Spleen (tissue), 11 donors: ENCODE data around the gene DSCAML1. TPM values are rescaled to one million over a fixed set of nuclear protein-coding genes. Genes with fewer than 3 reads are reported as not detected.

ENCODE experiments used
- DNase-seq: peaks from one replicate; pipeline ENCODE4 v3.0.0-alpha.2; 2020
- H3K27ac ChIP-seq, 8 donors: fragments of 200-600 bp; sonication (generic) in 7 of 8; 1 replicate in 4 of 8; 2 replicates in 4 of 8; pipeline versions ENCODE4 v1.5.0 to v1.8.0; 2016 to 2021; ENCODE audit warnings: inconsistent platforms in 4 of 8, mild to moderate bottlenecking in 4 of 8, moderate library complexity in 1 of 8
- H3K27me3 ChIP-seq, 7 donors: fragments of 200-600 bp; sonication (generic) in 6 of 7; replicated peaks in 1 of 7; 1 replicate in 4 of 7; 2 replicates in 3 of 7; pipeline versions ENCODE4 v1.5.0 to v1.8.0; 2016 to 2021; ENCODE audit warnings: inconsistent platforms in 3 of 7, mild to moderate bottlenecking in 1 of 7
- H3K36me3 ChIP-seq, 6 donors: fragments of 200-600 bp; sonication (generic) in 5 of 6; 1 replicate in 4 of 6; 2 replicates in 2 of 6; pipeline versions ENCODE4 v1.5.0 to v1.8.0; 2016 to 2021; ENCODE audit warnings: inconsistent platforms in 2 of 6
- H3K4me1 ChIP-seq, 6 donors: fragments of 200-600 bp; sonication (generic) in 5 of 6; 1 replicate in 3 of 6; 2 replicates in 3 of 6; pipeline versions ENCODE4 v1.5.0 to v1.8.0; 2016 to 2021; ENCODE audit warnings: inconsistent platforms in 3 of 6
- H3K4me3 ChIP-seq, 8 donors: fragments of 200-600 bp; sonication (generic) in 7 of 8; 1 replicate in 4 of 8; 2 replicates in 4 of 8; pipeline versions ENCODE4 v1.5.0 to v1.8.0; 2016 to 2021; ENCODE audit warnings: inconsistent platforms in 4 of 8, mild to moderate bottlenecking in 4 of 8, moderate library complexity in 2 of 8
- H3K9me3 ChIP-seq, 8 donors: fragments of 200-600 bp; sonication (generic) in 7 of 8; 1 replicate in 4 of 8; 2 replicates in 4 of 8; pipeline versions ENCODE4 v1.5.0 to v1.8.0; 2016 to 2021; ENCODE audit warnings: inconsistent platforms in 4 of 8
- POLR2A ChIP-seq, 3 donors: fragments of 450-650 bp; IDR thresholded peaks; one replicate each; pipeline ENCODE4 v1.5.1; 2017; ENCODE audit warnings: antibody characterized with exemption in 3 of 3, mild to moderate bottlenecking in 1 of 3
- POLR2AphosphoS5 ChIP-seq, 3 donors: sonication (generic); formaldehyde crosslinking; IDR thresholded peaks; one replicate each; pipeline ENCODE4 v1.5.1; 2017; ENCODE audit warnings: antibody characterized with exemption in 3 of 3
- WGBS, 5 donors: extraction: QIAGEN DNeasy Blood & Tissue Kit in 3 of 5; methylation state at CpG; one replicate each; pipeline versions ENCODE4 v1.1.5 to v1.1.7; 2013 to 2018; 5-methylcytosine and 5-hydroxymethylcytosine counted together
- intact Hi-C: fragments of 100-400 bp; cut with DNase I; formaldehyde crosslinking; loops from one replicate; pipeline ENCODE4 v1.15.0; 2023; ENCODE audit warnings: low total_unique reads
- polyA plus RNA-seq, 3 donors: library from polyadenylated mRNA; stranded (reverse); fragments of 200-250 nt; gene quantifications; one replicate each; pipeline ENCODE4 v1.2.1, GENCODE V29; 2013
- total RNA-seq, 7 donors: library from RNA; depleted of rRNA in 3 of 7; stranded (reverse); fragments of >200 nt in 3 of 7; fragmentation: NEBNext Ultra II Directional in 4 of 7; extraction: Animal tissue kit (Norgen Biotek cat#: 25700) in 4 of 7; gene quantifications; one replicate each; pipeline versions ENCODE4 v1.1.0 to v1.2.1, GENCODE V29; 2016 to 2021
- TF ChIP-seq, protein P1 (sequence below), 11 experiments: fragments of 200-600 bp in 7 of 11; fragments of 450-650 bp in 4 of 11; sonication (generic) in 4 of 11; IDR thresholded peaks in 8 of 11; conservative IDR thresholded peaks in 3 of 11; 1 replicate in 7 of 11; 2 replicates in 4 of 11; pipeline versions ENCODE4 v1.4.0 to v1.8.0; 2016 to 2021; ENCODE audit warnings: antibody characterized with exemption in 11 of 11, inconsistent platforms in 4 of 11, mild to moderate bottlenecking in 1 of 11
- donor health status: healthy with polysubstance abuse.
- donor health status: DM: no; HTN: no; CAD: no; lungs with moderate emphysema.
- donor health status: DM: no; HTN: no; CAD: no.
- donor health status: Bipolar disorder and iron deficiency.
- donor health status: healthy.
- donor health status: DM: no; HTN: no; CAD: no.
- donor health status: DM: yes; HTN: yes; CAD: no.

Gene DSCAML1
- total and polyA plus RNA-seq, 10 donors = 0.07 to 10.7 (median 2.3) TPM

DNA sequence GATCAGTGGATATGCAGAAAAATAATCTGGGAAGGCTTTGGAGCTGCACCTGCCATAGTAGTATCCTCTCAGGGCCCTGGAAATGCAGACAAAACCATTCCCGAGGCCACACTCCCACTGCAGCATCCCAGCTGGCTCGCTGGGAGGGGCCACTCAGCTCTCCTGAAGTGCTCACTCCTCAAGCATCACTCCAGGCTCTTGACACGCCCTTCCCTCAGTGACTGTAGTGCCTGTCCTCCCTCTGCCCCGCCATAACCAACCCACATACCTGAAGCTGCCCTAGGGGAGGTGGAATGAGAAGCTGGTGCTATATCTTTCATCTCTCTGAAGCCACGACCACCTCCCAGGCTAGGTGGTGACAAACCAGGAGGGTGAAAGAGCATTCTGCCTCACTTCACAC is 4.8 kb downstream of the DSCAML1 start:
- Histone ChIP-seq H3K9me3 (no peaks in the 10 kb centered on the region), H3K27me3 (peaks cover 6 to 70% (median 40%) of the 10 kb centered on the region in 7 donors), H3K4me3 (no peak overlapping the region), H3K36me3 (no peaks in the 10 kb centered on the region), H3K27ac (no peak overlapping the region), H3K4me1 (peaks cover 11 to 25% (median 21%) of the 10 kb centered on the region in 6 donors)
- no peak for TF ChIP-seq POLR2AphosphoS5 (IDR thresholded peaks at IDR 0.05)
- no peak for TF ChIP-seq POLR2A (IDR thresholded peaks at IDR 0.05)
- WGBS, 5 donors = 64 to 89% (median 82%) methylated on average over 4 to 5 of the region's 5 CpGs
- intact Hi-C loops = no loop called here
- no peak for DNase-seq

DNA sequence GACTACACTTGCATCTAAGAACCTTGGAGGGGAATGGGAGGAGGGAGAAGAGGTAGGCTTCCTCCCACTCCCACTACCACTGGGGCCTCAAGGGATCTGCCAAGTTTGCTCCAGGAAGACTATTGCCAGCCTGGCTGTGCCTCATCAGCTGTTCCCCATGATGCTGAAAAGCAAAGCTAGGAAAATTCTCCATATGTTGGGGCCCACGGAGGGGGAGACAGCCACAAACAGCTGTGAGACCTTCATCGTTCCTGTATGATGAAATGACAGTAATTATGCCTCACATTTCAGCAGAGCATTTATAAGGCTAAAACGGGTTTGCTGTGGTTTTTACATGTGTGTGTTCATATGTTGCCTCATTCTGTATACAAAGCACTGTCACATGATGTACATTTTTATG is 6.7 kb downstream of the DSCAML1 start:
- Histone ChIP-seq H3K27ac (no peak overlapping the region), H3K4me1 (peaks cover 0 to 5% (median 2%) of the 10 kb centered on the region in 6 donors), H3K36me3 (no peaks in the 10 kb centered on the region), H3K9me3 (no peaks in the 10 kb centered on the region), H3K4me3 (no peak overlapping the region), H3K27me3 (peaks cover 0 to 62% (median 20%) of the 10 kb centered on the region in 7 donors)
- intact Hi-C loops = no loop called here
- TF ChIP-seq POLR2AphosphoS5 (IDR thresholded peaks at IDR 0.05) (no peak), POLR2A (IDR thresholded peaks at IDR 0.05) (no peak)
- TF ChIP-seq, protein P1, sequence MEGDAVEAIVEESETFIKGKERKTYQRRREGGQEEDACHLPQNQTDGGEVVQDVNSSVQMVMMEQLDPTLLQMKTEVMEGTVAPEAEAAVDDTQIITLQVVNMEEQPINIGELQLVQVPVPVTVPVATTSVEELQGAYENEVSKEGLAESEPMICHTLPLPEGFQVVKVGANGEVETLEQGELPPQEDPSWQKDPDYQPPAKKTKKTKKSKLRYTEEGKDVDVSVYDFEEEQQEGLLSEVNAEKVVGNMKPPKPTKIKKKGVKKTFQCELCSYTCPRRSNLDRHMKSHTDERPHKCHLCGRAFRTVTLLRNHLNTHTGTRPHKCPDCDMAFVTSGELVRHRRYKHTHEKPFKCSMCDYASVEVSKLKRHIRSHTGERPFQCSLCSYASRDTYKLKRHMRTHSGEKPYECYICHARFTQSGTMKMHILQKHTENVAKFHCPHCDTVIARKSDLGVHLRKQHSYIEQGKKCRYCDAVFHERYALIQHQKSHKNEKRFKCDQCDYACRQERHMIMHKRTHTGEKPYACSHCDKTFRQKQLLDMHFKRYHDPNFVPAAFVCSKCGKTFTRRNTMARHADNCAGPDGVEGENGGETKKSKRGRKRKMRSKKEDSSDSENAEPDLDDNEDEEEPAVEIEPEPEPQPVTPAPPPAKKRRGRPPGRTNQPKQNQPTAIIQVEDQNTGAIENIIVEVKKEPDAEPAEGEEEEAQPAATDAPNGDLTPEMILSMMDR (IDR thresholded peaks at IDR 0.05 in 8 of 11, conservative IDR thresholded peaks at IDR 0.05 in 3 of 11) = no peak
- DNase-seq = no peak
- WGBS, 5 donors = 41 to 63% (median 55%) methylated on average over 3 of the region's 3 CpGs

DNA sequence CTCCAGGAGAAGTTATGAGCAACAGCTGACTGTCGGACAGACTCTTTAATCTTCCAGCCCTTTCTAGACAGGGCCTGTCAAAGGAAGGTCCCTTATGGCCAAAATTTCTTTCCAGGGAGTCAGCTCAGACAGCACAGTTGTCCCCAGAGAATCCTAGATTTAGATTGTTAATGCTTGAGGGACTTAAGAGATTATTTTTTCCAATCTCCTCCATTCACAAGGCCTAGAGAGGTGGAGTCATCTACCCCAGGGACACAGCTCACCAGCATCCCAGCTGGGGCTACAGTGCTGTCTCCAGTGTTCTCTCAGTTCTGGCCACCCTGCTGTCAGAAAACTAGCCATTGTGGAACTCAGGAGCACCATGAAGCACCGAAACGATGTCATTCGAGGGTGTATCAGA is 7.8 kb downstream of the DSCAML1 start:
- intact Hi-C loops = no loop called here
- peaks cover 0 to 62% (median 13%) of the 10 kb centered on the region in 7 donors for H3K27me3 ChIP-seq

DNA sequence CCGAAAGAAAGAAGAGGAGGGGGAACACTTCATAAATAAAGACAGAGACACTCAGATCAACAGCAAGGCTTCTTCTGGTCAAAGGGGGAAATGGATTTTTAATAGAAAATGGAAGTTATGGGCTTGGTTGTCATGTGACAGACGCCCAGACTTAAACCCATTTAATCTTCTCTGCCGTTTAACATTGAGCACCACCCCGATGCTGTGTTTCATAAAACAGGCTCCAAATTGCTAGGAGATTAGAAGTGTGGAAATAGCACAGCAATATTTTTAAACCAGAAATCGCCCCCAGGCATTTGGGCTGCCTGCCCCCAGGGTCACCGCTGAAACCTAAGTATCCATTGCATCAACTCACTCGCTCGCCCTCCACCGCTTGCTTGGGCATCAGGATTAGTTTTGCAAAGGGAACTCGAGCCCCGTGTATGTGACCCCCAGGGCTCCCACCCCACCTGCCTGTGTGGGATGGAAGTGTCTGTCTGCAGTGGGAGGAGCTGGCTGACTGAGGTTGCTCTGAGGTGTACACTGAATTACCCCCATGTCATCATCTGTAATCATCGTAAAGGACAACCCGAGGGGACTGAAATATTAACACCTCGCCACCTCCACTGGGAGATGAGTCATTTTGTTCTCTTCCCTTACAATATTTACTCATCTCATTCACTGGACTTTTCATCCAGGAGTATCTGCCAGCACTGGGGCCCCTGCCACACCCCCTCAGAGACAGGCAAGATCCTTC is 10.7 kb downstream of the DSCAML1 start:
- Histone ChIP-seq H3K27ac (no peak overlapping the region), H3K36me3 (no peaks in the 10 kb centered on the region), H3K27me3 (peaks cover 0 to 42% (median 0%) of the 10 kb centered on the region in 7 donors), H3K4me1 (no peaks in the 10 kb centered on the region), H3K9me3 (no peaks in the 10 kb centered on the region), H3K4me3 (no peak overlapping the region)
- no peak for DNase-seq
- TF ChIP-seq POLR2A (IDR thresholded peaks at IDR 0.05) = no peak
- TF ChIP-seq, protein P1 (IDR thresholded peaks at IDR 0.05 in 8 of 11, conservative IDR thresholded peaks at IDR 0.05 in 3 of 11) = no peak
- TF ChIP-seq POLR2AphosphoS5 (IDR thresholded peaks at IDR 0.05) = no peak
- intact Hi-C loops = no loop called here
- 72 to 81% (median 77%) methylated on average over 14 of the region's 14 CpGs for WGBS, 5 donors

More for the DNA sequence above, 7.8 kb downstream of the DSCAML1 start:
- Histone ChIP-seq H3K9me3 (no peaks in the 10 kb centered on the region), H3K4me1 (no peaks in the 10 kb centered on the region), H3K27ac (no peak overlapping the region), H3K36me3 (no peaks in the 10 kb centered on the region), H3K4me3 (no peak overlapping the region)
- DNase-seq = no peak
- 83 to 92% (median 85%) methylated on average over 4 of the region's 4 CpGs for WGBS, 5 donors
- TF ChIP-seq, protein P1 (IDR thresholded peaks at IDR 0.05 in 8 of 11, conservative IDR thresholded peaks at IDR 0.05 in 3 of 11) = no peak
